Fibroblast of pulmonary artery (primary cell): ENCODE data around the gene RAX.

Experiments
- DNase-seq: peaks from one replicate; pipeline ENCODE4 v3.0.0-alpha.2; 2010; ENCODE audit warnings: low read depth
- H3K4me3 ChIP-seq: replicated peaks from 2 replicates; pipeline ENCODE4 v1.5.1; 2011; ENCODE audit warnings: low read depth, mild to moderate bottlenecking, control low read depth, low read length, moderate library complexity
- TF ChIP-seq, protein P1 (sequence below): IDR thresholded peaks from 2 replicates; pipeline ENCODE4 v1.5.1; 2011; ENCODE audit warnings: mild to moderate bottlenecking, control low read depth, low read length, inconsistent platforms; ENCODE audit errors: missing control alignments

Gene RAX

DNA sequence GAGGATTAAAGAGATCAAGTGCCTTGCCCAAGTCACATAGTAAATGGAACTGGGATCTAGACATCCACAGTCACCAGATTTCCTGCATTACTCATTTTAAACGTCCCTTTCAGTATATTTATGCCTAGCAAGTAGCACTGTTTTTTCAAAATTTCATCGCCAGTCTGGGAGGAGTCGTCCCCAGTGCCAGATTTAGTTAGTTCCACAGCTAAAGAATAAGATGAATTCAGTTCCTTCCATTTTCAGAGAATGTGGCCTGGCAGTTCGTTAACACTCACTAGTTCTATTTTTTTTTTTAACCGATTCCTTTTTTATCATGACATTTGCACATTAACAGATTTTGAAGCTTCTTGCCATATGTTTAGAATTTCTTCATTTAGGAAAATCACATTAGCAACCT, 42.1 kb downstream of the RAX start:
- TF ChIP-seq, protein P1, sequence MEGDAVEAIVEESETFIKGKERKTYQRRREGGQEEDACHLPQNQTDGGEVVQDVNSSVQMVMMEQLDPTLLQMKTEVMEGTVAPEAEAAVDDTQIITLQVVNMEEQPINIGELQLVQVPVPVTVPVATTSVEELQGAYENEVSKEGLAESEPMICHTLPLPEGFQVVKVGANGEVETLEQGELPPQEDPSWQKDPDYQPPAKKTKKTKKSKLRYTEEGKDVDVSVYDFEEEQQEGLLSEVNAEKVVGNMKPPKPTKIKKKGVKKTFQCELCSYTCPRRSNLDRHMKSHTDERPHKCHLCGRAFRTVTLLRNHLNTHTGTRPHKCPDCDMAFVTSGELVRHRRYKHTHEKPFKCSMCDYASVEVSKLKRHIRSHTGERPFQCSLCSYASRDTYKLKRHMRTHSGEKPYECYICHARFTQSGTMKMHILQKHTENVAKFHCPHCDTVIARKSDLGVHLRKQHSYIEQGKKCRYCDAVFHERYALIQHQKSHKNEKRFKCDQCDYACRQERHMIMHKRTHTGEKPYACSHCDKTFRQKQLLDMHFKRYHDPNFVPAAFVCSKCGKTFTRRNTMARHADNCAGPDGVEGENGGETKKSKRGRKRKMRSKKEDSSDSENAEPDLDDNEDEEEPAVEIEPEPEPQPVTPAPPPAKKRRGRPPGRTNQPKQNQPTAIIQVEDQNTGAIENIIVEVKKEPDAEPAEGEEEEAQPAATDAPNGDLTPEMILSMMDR: no peak
- DNase-seq: no peak
- no peak overlapping the region for H3K4me3 ChIP-seq

DNA sequence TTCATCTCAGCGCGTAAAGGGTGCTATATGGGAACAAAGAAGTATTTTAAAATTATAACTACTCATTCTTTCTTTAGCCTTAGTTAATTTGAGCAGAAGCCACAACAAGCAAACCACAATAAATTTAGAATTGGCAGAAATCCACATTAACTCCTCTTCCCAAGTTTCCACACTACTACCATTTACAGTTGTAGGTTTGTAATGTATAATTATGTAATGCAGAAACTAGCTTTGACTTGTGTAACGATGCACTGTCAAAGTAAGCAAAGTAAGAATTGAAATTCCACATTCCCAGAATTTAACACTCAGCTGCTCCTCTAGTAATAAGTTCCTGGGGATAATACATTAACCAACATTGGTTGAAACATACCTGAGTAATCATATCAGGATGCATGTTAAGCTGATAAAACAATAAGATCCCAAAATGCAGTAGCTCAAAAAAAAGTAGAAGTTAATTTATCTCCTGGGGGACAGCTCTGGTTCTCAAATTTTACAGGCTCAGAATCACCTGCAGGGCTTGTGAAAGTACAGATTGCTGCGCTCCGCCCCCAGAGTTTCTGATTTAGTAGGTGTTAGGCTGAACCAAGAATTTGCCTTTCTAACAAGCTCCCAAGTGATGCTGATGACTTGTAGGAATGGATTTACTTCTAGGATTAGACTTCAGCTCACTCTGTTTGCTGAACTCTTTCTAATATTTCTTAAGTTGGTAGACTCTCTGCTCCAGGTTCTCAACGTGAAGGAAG, 43.4 kb downstream of the RAX start:
- no peak for DNase-seq
- TF ChIP-seq, protein P1: no peak
- no peak overlapping the region for H3K4me3 ChIP-seq

DNA sequence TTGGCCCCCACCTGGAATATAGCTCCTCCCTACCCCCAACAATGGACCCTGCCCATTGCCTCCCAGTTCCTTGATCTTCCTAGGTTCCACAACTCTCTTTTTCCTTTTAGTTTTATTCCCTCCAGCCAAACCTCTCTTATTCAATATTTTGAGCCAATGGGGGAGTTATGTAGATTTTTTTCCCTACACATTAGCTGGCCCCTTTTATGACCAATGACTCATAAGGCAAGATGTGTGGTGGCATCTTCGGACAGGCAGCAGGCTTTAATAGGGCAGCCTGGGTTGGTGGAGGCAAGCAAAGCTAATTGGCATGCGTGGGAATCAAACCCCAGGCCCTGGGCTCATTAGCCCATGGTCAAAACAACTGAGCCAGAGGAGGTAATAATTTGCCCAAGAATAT, 44.1 kb downstream of the RAX start:
- TF ChIP-seq, protein P1: no peak
- no peak overlapping the region for H3K4me3 ChIP-seq
- DNase-seq: no peak

DNA sequence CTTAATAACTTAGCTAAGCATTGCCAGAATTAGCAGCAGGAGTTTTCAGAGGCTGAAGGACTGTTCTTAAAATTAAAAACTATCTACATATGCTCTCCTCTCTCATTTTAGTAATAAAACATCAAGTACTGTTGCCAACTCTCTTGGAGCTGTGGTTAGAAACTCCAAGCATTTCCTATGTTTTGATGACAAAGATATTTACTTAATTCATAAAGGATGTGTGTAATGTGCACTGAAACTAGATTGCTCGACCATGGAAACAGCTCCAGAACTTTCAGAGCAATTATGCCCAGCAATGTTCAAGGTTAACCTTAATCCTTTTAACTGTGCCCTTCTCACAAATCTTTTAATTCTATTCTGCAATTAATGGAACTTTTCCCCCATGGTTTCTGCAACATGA, 44.9 kb downstream of the RAX start:
- no peak overlapping the region for H3K4me3 ChIP-seq
- TF ChIP-seq, protein P1: no peak
- DNase-seq: peak; percentile 4

DNA sequence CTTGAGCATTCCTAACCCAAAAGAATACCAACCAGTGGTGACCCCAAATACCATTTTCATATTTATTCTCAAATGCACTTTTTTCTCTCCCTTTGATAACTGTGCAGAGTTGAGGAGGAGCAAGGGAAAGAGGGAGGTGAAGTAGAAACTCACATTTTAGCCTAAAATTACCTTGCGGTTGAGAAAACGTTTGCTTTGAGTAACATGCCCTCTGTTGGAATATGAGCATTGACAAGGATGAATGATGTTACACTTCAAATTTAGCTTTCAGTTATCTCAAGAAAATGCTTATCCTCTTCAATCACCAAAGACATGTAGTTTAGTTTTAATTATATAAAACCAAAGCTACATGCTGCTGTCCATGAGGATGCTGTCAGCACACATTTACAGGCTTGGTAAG, 50.9 kb downstream of the RAX start:
- DNase-seq: no peak
- TF ChIP-seq, protein P1: no peak
- H3K4me3 ChIP-seq: no peak overlapping the region

DNA sequence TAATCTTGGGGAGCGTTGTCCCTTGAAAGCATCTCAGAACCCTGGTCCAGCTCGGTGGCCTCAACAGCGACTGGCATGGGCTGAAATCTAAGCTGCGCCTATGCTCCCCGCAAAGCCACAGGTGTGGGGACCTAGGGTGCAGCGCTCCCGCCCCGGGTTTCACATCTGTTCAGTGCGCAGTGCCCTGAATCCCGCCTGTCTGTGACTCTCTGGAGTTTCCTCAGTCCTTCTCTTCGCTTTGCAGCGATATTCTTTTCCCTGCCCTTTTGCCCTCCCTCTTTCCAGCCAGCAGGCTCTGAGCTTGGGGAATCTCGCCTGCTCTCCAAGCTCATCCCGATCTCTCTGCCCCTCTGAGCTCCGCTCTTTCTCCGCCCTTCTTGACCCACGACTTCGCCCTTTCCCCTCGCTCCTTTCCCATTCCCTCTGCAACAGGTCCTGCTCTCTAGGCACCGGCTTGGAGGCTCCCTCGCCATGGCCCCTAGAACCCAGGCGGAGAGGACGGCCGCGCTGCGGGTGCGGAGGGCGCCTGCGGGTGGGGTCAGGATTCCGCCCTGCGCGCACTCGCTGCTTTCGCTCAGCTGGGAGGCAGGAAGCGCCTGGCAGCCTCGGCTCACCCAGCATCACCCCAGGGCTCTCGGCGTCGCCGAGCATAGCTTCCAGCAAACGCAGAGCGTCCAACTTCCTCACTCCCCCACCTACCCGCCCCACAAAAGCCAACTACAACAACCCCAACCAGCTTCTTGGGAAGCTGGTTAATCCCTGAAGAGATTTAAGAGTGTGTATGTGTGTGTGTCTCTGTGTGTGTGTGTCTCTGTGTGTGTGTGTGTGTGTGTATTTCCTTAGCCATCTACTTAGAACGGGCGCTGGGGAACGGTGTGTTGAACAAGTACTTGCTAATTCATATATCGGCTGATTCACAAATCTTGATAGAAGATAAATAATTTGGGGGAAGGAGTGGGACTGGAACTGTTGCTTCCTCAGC, 52.2 kb downstream of the RAX start:
- H3K4me3 ChIP-seq: no peak overlapping the region
- no peak for DNase-seq
- TF ChIP-seq, protein P1: no peak
